Measurements from ENCODE around the gene CAPN15. TPM values are rescaled to one million over a fixed set of nuclear protein-coding genes. Genes with fewer than 3 reads are reported as not detected.

The CAPN15 gene
- total and polyA plus RNA-seq, 9 of the 15 experiments (the other 6 are each of a cell fraction or from before 2014, with no cell fraction given): 0.62 to 111 (median 14.2) TPM

- peak; percentile 65 for TF ChIP-seq GMEB1 (CRISPR knock-in tag; IDR thresholded peaks at IDR 0.05)
- TF ChIP-seq THRA (IDR thresholded peaks at IDR 0.05): no peak
- peak; percentile 18; the same call in 1 of the 2 replicates for TF ChIP-seq ZBTB7A (IDR thresholded peaks at IDR 0.05; ENCODE audit: borderline replicate concordance, control insufficient read depth, low read depth, low read length)
- no peak for TF ChIP-seq STAT6 (CRISPR knock-in tag; IDR thresholded peaks at IDR 0.05)
- no peak for TF ChIP-seq LEF1 (IDR thresholded peaks at IDR 0.05)
- no peak for TF ChIP-seq NR1H2 (CRISPR knock-in tag; IDR thresholded peaks at IDR 0.05)
- TF ChIP-seq PURB (CRISPR knock-in tag; IDR thresholded peaks at IDR 0.05; ENCODE audit: low read depth): no peak
- TF ChIP-seq MAZ (CRISPR knock-in tag; conservative IDR thresholded peaks at IDR 0.05 in 1 of 2, IDR thresholded peaks at IDR 0.05 in 1 of 2): peak in 1 of 2 experiments; percentile 18; a peak in 2 of 4 replicates
- no peak for TF ChIP-seq PHF21A (IDR thresholded peaks at IDR 0.05; ENCODE audit: borderline replicate concordance, low read depth)
- TF ChIP-seq ZBTB11 (CRISPR knock-in tag; IDR thresholded peaks at IDR 0.05): no peak
- peak; percentile 58 for TF ChIP-seq ZNF511 (CRISPR knock-in tag; IDR thresholded peaks at IDR 0.05)
- peak; percentile 64 for TF ChIP-seq ESRRA (IDR thresholded peaks at IDR 0.05; ENCODE audit: borderline replicate concordance, low read depth)
- TF ChIP-seq ZNF24 (IDR thresholded peaks at IDR 0.05): peak; percentile 68
- peak; percentile 31 for TF ChIP-seq HNRNPLL (IDR thresholded peaks at IDR 0.05; ENCODE audit: low read depth, low read length, poor library complexity, severe bottlenecking)
- peak; percentile 81 for TF ChIP-seq FOXP1 (CRISPR knock-in tag; IDR thresholded peaks at IDR 0.05)
- TF ChIP-seq NFXL1 (CRISPR knock-in tag; IDR thresholded peaks at IDR 0.05): no peak
Observed at GRCh38 chr16:588889-589657, 61.6 kb downstream of the CAPN15 start (continued).

Measured in K562 (cell line).